Measurements from ENCODE around the gene SH3GL2.

Gene SH3GL2

GRCh38 chr9:17739022-17739421, 160.2 kb downstream of the SH3GL2 start:
- H4K8ac ChIP-seq (ENCODE audit: low read depth, low read length) = no peak overlapping the region
- H3K4me3 ChIP-seq (ENCODE audit: low read depth, low read length) = no peak overlapping the region
- H3K4ac ChIP-seq (ENCODE audit: low read depth, low read length) = no peak overlapping the region
- no peak overlapping the region for H3K23ac ChIP-seq (ENCODE audit: low read length)
- H2AFZ ChIP-seq (ENCODE audit: insufficient read depth, low read length, poor library complexity) = no peak overlapping the region
- H2BK12ac ChIP-seq (ENCODE audit: low read length) = no peak overlapping the region
- no peaks in the 10 kb centered on the region for H3K4me1 ChIP-seq (ENCODE audit: control insufficient read depth in 1 of 2, insufficient read depth in 2 of 2, low read length in 2 of 2)
- H2AK5ac ChIP-seq (ENCODE audit: low read length) = no peak overlapping the region
- H3K79me1 ChIP-seq (ENCODE audit: low read length) = no peaks in the 10 kb centered on the region
- no peak overlapping the region for H4K91ac ChIP-seq (ENCODE audit: low read depth, low read length)
- no peaks in the 10 kb centered on the region for H3K9me3 ChIP-seq (ENCODE audit: insufficient read depth, low read depth, low read length)
- no peak for DNase-seq
- no peak overlapping the region for H4K12ac ChIP-seq (ENCODE audit: low read depth, low read length)
- H2BK120ac ChIP-seq (ENCODE audit: insufficient read depth, low read length, poor library complexity) = no peak overlapping the region
- H2BK5ac ChIP-seq (ENCODE audit: low read depth, low read length, poor library complexity) = no peak overlapping the region
- no peak overlapping the region for H3K18ac ChIP-seq (ENCODE audit: low read length)
- H3K27ac ChIP-seq (ENCODE audit: low read depth, low read length) = no peak overlapping the region
- no peak overlapping the region for H3K9ac ChIP-seq (ENCODE audit: low read length)
- H3K27me3 ChIP-seq (ENCODE audit: insufficient read depth, low read length) = no peaks in the 10 kb centered on the region
- no peak overlapping the region for H3K14ac ChIP-seq (ENCODE audit: low read length)
- no peak overlapping the region for H3K4me2 ChIP-seq (ENCODE audit: low read length)
- WGBS (ENCODE audit: extremely low coverage, insufficient coverage, insufficient read length) = no CpG with 5 or more reads among the region's 2 CpGs
- H3K79me2 ChIP-seq (ENCODE audit: control insufficient read depth, insufficient read depth, low read length, poor library complexity) = no peaks in the 10 kb centered on the region
- H3K36me3 ChIP-seq (ENCODE audit: control insufficient read depth in 1 of 2, insufficient read depth in 2 of 2, low read length in 2 of 2) = no peaks in the 10 kb centered on the region

- H3K36me3 ChIP-seq (ENCODE audit: control insufficient read depth in 1 of 2, insufficient read depth in 2 of 2, low read length in 2 of 2) = no peaks in the 10 kb centered on the region
- H2BK120ac ChIP-seq (ENCODE audit: insufficient read depth, low read length, poor library complexity) = no peak overlapping the region
- no peak overlapping the region for H2BK5ac ChIP-seq (ENCODE audit: low read depth, low read length, poor library complexity)
- no peak overlapping the region for H3K9ac ChIP-seq (ENCODE audit: low read length)
- H3K4me1 ChIP-seq (ENCODE audit: control insufficient read depth in 1 of 2, insufficient read depth in 2 of 2, low read length in 2 of 2) = no peaks in the 10 kb centered on the region
- no peak overlapping the region for H3K4me2 ChIP-seq (ENCODE audit: low read length)
- H3K9me3 ChIP-seq (ENCODE audit: insufficient read depth, low read depth, low read length) = no peaks in the 10 kb centered on the region
- H4K12ac ChIP-seq (ENCODE audit: low read depth, low read length) = no peak overlapping the region
- no peak overlapping the region for H4K91ac ChIP-seq (ENCODE audit: low read depth, low read length)
- H4K8ac ChIP-seq (ENCODE audit: low read depth, low read length) = no peak overlapping the region
- no peak for DNase-seq
- H3K27ac ChIP-seq (ENCODE audit: low read depth, low read length) = no peak overlapping the region
- no peaks in the 10 kb centered on the region for H3K79me1 ChIP-seq (ENCODE audit: low read length)
- H3K4me3 ChIP-seq (ENCODE audit: low read depth, low read length) = no peak overlapping the region
- no peak overlapping the region for H2AK5ac ChIP-seq (ENCODE audit: low read length)
- no peak overlapping the region for H3K23ac ChIP-seq (ENCODE audit: low read length)
- WGBS (ENCODE audit: extremely low coverage, insufficient coverage, insufficient read length) = no CpG with 5 or more reads among the region's 1 CpG
- H2AFZ ChIP-seq (ENCODE audit: insufficient read depth, low read length, poor library complexity) = no peak overlapping the region
- H3K14ac ChIP-seq (ENCODE audit: low read length) = no peak overlapping the region
- H3K18ac ChIP-seq (ENCODE audit: low read length) = no peak overlapping the region
- no peaks in the 10 kb centered on the region for H3K79me2 ChIP-seq (ENCODE audit: control insufficient read depth, insufficient read depth, low read length, poor library complexity)
- H2BK12ac ChIP-seq (ENCODE audit: low read length) = no peak overlapping the region
- H3K27me3 ChIP-seq (ENCODE audit: insufficient read depth, low read length) = no peaks in the 10 kb centered on the region
- H3K4ac ChIP-seq (ENCODE audit: low read depth, low read length) = no peak overlapping the region
Observed at GRCh38 chr9:17739736-17740135, 160.9 kb downstream of the SH3GL2 start.

GRCh38 chr9:17742067-17742466, 163.2 kb downstream of the SH3GL2 start:
- no peak overlapping the region for H3K14ac ChIP-seq (ENCODE audit: low read length)
- no peak overlapping the region for H3K4ac ChIP-seq (ENCODE audit: low read depth, low read length)
- no peaks in the 10 kb centered on the region for H3K9me3 ChIP-seq (ENCODE audit: insufficient read depth, low read depth, low read length)
- H2BK12ac ChIP-seq (ENCODE audit: low read length) = no peak overlapping the region
- no peaks in the 10 kb centered on the region for H3K36me3 ChIP-seq (ENCODE audit: control insufficient read depth in 1 of 2, insufficient read depth in 2 of 2, low read length in 2 of 2)
- H3K23ac ChIP-seq (ENCODE audit: low read length) = no peak overlapping the region
- H3K4me2 ChIP-seq (ENCODE audit: low read length) = no peak overlapping the region
- DNase-seq = no peak
- no peak overlapping the region for H2BK120ac ChIP-seq (ENCODE audit: insufficient read depth, low read length, poor library complexity)
- H3K4me1 ChIP-seq (ENCODE audit: control insufficient read depth in 1 of 2, insufficient read depth in 2 of 2, low read length in 2 of 2) = no peaks in the 10 kb centered on the region
- no peak overlapping the region for H4K12ac ChIP-seq (ENCODE audit: low read depth, low read length)
- no peaks in the 10 kb centered on the region for H3K79me2 ChIP-seq (ENCODE audit: control insufficient read depth, insufficient read depth, low read length, poor library complexity)
- no peak overlapping the region for H3K4me3 ChIP-seq (ENCODE audit: low read depth, low read length)
- no peak overlapping the region for H4K91ac ChIP-seq (ENCODE audit: low read depth, low read length)
- no peaks in the 10 kb centered on the region for H3K27me3 ChIP-seq (ENCODE audit: insufficient read depth, low read length)
- H3K9ac ChIP-seq (ENCODE audit: low read length) = no peak overlapping the region
- no peak overlapping the region for H2BK5ac ChIP-seq (ENCODE audit: low read depth, low read length, poor library complexity)
- no peak overlapping the region for H4K8ac ChIP-seq (ENCODE audit: low read depth, low read length)
- no peaks in the 10 kb centered on the region for H3K79me1 ChIP-seq (ENCODE audit: low read length)
- H2AFZ ChIP-seq (ENCODE audit: insufficient read depth, low read length, poor library complexity) = no peak overlapping the region
- no peak overlapping the region for H2AK5ac ChIP-seq (ENCODE audit: low read length)
- no peak overlapping the region for H3K18ac ChIP-seq (ENCODE audit: low read length)
- H3K27ac ChIP-seq (ENCODE audit: low read depth, low read length) = no peak overlapping the region
- no CpG with 5 or more reads among the region's 3 CpGs for WGBS (ENCODE audit: extremely low coverage, insufficient coverage, insufficient read length)

DNA sequence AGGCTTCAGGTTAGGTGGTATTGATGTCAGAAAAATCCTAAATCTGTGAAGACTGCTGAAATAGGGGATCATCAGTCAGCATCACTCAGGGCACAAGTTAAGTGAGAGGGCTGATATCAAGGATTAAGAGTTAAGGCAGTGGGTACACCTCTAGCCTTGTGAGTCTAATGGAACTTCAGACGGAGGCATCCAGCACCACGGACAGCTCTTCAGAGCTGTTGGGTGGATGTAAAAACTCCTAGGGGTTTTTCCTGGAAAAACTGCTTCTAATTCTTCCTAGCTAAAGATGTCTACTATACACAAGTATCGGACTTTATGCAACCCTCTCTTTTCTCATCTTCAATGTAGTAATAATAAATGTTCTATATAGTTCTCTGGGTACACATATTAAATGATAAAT, 165.9 kb downstream of the SH3GL2 start:
- no peak overlapping the region for H4K8ac ChIP-seq (ENCODE audit: low read depth, low read length)
- H3K4me1 ChIP-seq (ENCODE audit: control insufficient read depth in 1 of 2, insufficient read depth in 2 of 2, low read length in 2 of 2) = no peaks in the 10 kb centered on the region
- H3K4me2 ChIP-seq (ENCODE audit: low read length) = no peak overlapping the region
- no CpG with 5 or more reads among the region's 3 CpGs for WGBS (ENCODE audit: extremely low coverage, insufficient coverage, insufficient read length)
- no peak overlapping the region for H3K14ac ChIP-seq (ENCODE audit: low read length)
- H2AK5ac ChIP-seq (ENCODE audit: low read length) = no peak overlapping the region
- no peak overlapping the region for H3K23ac ChIP-seq (ENCODE audit: low read length)
- no peaks in the 10 kb centered on the region for H3K36me3 ChIP-seq (ENCODE audit: control insufficient read depth in 1 of 2, insufficient read depth in 2 of 2, low read length in 2 of 2)
- H3K27ac ChIP-seq (ENCODE audit: low read depth, low read length) = no peak overlapping the region
- H3K4me3 ChIP-seq (ENCODE audit: low read depth, low read length) = no peak overlapping the region
- H2BK120ac ChIP-seq (ENCODE audit: insufficient read depth, low read length, poor library complexity) = no peak overlapping the region
- no peak overlapping the region for H3K4ac ChIP-seq (ENCODE audit: low read depth, low read length)
- no peak overlapping the region for H4K12ac ChIP-seq (ENCODE audit: low read depth, low read length)
- no peak overlapping the region for H3K9ac ChIP-seq (ENCODE audit: low read length)
- DNase-seq = peak in 1 of 2 donors; percentile 3
- no peaks in the 10 kb centered on the region for H3K9me3 ChIP-seq (ENCODE audit: insufficient read depth, low read depth, low read length)
- no peak overlapping the region for H3K18ac ChIP-seq (ENCODE audit: low read length)
- no peak overlapping the region for H4K91ac ChIP-seq (ENCODE audit: low read depth, low read length)
- no peak overlapping the region for H2BK12ac ChIP-seq (ENCODE audit: low read length)
- no peaks in the 10 kb centered on the region for H3K27me3 ChIP-seq (ENCODE audit: insufficient read depth, low read length)
- H2BK5ac ChIP-seq (ENCODE audit: low read depth, low read length, poor library complexity) = no peak overlapping the region
- no peaks in the 10 kb centered on the region for H3K79me1 ChIP-seq (ENCODE audit: low read length)
- no peaks in the 10 kb centered on the region for H3K79me2 ChIP-seq (ENCODE audit: control insufficient read depth, insufficient read depth, low read length, poor library complexity)
- H2AFZ ChIP-seq (ENCODE audit: insufficient read depth, low read length, poor library complexity) = no peak overlapping the region
